Stimulated activated CD4-positive, alpha-beta T cell treated with anti-CD3 and anti-CD28 coated beads, Interleukin-12 subunit alpha, Interleukin-12 subunit beta, amount 100 ng/mL, for 4 hours (primary cell): Measurements from ENCODE around the gene ATP1A1.

ENCODE experiments used
- DNase-seq: peaks from one replicate; pipeline ENCODE4 v3.0.0-alpha.2; 2020

The ATP1A1 gene

DNA sequence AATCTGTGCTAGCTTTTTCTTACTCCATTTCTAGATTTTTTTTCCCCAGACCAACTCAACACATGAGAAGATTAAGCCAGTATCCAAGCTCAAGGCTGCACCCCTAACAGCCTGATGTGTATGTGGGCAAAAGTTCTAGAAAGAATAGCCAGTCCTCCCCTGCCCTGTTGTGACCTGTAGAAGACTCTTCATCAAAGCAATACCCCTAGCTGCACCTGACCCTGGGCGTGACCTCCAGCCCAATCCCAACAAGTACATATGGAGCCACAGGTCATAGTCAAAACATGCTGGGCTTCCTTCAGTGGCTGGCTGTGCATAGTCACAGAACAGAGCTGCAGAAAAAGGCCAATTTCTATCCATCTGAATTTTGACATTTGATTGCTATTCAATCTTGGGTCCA lies 72.5 kb downstream of the ATP1A1 start:
- DNase-seq, result no peak

DNA sequence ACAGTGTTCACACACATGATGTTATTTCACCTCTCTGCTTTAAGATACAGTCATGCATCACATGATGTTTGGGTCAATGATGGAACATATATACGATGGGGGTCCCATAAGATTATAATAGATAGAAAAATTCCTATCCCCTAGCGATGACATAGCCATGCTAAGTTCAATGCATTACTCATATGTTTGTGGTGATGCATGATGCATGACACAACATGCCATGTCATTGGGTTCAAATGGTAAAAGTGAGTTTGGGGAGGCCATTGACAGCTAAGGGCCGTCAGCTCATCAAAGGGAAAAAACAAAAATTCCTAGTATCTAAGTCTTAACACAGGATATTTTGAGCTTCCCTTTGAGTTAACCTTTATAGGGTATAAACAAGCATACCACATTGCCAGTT lies 73.6 kb downstream of the ATP1A1 start:
- no peak for DNase-seq

DNA sequence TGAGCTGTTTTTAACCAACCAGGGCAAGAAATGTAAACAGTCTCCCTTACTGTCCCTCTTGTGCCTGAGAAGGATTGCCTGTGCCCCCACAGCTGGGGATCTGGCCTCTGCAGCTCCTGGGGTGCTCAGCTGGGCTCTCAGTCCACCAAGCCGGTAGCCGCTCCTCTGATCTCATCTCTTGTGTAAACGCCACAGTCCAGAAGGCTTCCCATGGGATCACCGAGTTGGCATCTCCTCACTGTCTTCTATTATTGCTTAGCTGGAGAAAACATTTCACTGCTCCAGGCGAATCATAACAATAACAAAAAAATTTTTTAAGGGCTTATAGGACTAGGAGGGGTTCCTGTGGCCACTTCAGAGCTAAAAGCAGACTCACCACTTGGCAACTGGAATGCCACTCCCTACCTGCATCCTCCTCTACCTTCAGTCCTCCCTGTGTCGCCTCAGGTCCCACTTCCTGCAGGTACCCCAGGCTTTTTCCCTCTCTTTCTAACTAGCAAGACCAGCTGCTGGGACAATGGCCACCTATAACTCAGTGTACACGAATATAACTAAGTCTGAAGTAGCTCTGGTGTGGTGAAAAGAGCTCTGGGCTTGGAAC lies 75.8 kb downstream of the ATP1A1 start:
- no peak for DNase-seq

DNA sequence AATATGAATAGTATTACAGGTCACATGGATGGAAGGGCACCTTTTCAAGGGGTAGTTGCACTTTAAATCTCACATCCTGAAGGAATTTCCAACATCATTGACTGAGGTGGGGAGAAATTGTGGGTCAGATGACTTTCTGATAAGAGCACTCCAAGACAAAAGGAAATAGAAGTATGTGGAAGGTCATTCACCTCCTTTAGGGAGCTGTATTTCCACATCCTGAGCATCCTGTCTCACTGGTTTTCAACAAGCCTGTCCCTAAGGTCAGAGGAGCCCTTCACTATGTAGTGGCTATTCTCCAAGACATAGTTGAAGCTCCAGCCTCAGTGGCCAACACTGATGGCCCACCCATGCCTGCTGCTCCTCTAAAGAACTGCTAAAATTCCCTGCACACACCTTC lies 76.5 kb downstream of the ATP1A1 start:
- no peak for DNase-seq

DNA sequence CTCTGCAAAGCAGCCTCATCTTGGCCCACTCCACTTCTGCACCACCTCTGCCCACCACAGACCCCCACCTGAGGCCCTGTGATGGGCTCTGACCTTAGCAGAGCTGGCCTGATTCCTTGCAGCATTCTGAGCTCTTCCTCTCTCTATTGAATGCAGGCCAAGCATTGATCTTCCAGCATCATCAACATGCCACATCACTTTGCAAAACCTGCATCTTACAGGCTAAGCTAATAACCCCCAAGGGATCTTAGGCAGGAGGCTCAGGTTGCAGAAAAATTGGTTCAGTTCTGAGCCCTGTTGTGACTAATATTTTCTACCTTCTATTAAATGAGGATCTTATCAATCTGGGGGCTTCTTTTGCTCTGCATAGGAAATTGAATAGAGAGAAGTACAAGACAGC lies 78.7 kb downstream of the ATP1A1 start:
- no peak for DNase-seq

DNA sequence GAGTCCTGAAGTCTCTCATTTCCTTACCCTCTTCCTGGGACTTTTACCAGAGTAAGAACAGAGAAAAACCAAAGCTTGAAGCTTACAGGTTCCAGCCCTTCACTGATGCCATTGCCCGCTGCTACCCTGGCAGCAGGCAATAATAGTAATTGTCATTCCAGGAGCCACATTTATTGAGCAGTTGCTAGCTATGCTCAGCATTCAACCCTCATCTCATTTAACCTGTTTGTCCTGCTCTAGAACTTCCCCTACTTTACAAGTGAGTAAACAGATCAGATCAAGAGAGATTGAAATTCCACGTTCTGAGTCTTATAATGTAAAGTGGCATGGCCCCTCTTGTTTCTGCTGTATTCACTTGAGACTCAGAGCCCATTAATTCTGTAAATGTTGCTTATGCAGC lies 80.4 kb downstream of the ATP1A1 start:
- DNase-seq, result no peak

DNA sequence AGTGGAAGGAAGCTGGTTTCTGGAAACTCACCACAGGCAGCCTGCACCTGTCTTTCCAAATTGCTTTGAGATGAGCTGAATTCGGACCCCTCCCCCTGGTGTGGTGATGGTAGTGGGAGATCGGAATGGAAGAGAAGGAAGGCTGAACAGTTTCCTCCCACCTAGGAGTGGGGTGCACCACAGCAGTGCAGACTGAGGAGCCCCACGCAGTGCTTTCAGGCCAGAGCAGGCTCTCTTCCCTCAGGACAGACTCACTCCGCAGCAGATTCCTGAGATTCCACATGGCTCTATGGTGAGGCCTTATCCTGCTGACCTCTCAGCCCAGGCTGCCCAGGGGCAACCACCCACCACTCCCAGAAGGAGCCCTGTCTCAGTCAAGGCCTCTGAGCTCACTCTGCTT lies 80.9 kb downstream of the ATP1A1 start:
- DNase-seq, result no peak
